GM12878 (cell line): ENCODE results near the gene ADAM10. TPM values are rescaled to one million over a fixed set of nuclear protein-coding genes. Genes with fewer than 3 reads are reported as not detected.

ENCODE experiments used
- ATAC-seq: fragments of 200-7000 bp; cut with Tn5 transposase; 3 replicates; pipeline ENCODE4 v1.9.1; 2020; ENCODE audit warnings: mild to moderate bottlenecking, moderate library complexity
- BruUV-seq: library from RNA; stranded (reverse); fragments of 400-500 nt; replicated peaks from 2 replicates; lab custom pipeline; 2021; lab: Mats Ljungman, UMichigan
- CTCF ChIA-PET: fragments of 300-600 bp; sonication (Branson Sonifier 250); formaldehyde crosslinking; extraction: SDS; loops from one replicate; lab custom pipeline; 2021; ENCODE audit warnings: inconsistent platforms; lab: Yijun Ruan, JAX
- POLR2A ChIA-PET: fragments of 350-600 bp; formaldehyde crosslinking; extraction: SDS; loops from one replicate; lab custom pipeline; 2021; ENCODE audit warnings: inconsistent platforms; lab: Charles Lee
- RAD21 ChIA-PET: fragments of 300-600 bp; sonication (Branson Sonifier 250); formaldehyde crosslinking; loops from one replicate; lab custom pipeline; 2023; ENCODE audit warnings: antibody characterized with exemption; ENCODE audit not compliant: unreplicated experiment; lab: Charles Lee
- SMC1A ChIA-PET: fragments of 300-600 bp; sonication (Branson Sonifier 250); formaldehyde crosslinking; loops from one replicate; lab custom pipeline; 2023; ENCODE audit not compliant: unreplicated experiment, uncharacterized antibody; lab: Charles Lee
- DNase-seq: peaks from one replicate; pipeline ENCODE4 v3.0.0-alpha.2; 2011; ENCODE audit warnings: low read depth, low spot score
- FAIRE-seq: peaks from 3 replicates; lab custom pipeline; 2011; peaks lifted over from hg19 to GRCh38; lab: Jason Lieb, UNC
- H2AFZ ChIP-seq: 2 replicates; pipeline ENCODE4 v1.6.0; 2011; ENCODE audit warnings: low read depth, low read length, control low read depth; ENCODE audit not compliant: control insufficient read depth
- H3K27ac ChIP-seq: 2 replicates; pipeline ENCODE4 v1.5.1; 2011; ENCODE audit warnings: control low read depth; ENCODE audit not compliant: control insufficient read depth, insufficient read depth
- H3K27me3 ChIP-seq, 2 experiments: replicated peaks in 1 of 2; 2 replicates each; pipeline versions ENCODE4 v1.6.0 to v1.6.1; 2011; ENCODE audit warnings: low read length in 1 of 2; ENCODE audit not compliant: control insufficient read depth in 2 of 2, insufficient read depth in 2 of 2
- H3K36me3 ChIP-seq, 2 experiments: 2 replicates each; pipeline ENCODE4 v1.5.1; 2011; ENCODE audit warnings: low read length in 1 of 2; ENCODE audit not compliant: control insufficient read depth in 2 of 2, insufficient read depth in 2 of 2
- H3K4me1 ChIP-seq: 2 replicates; pipeline ENCODE4 v1.6.1; 2011; ENCODE audit warnings: mild to moderate bottlenecking, low read length, moderate library complexity, mixed read lengths; ENCODE audit not compliant: control insufficient read depth, insufficient read depth
- H3K4me2 ChIP-seq: 2 replicates; pipeline ENCODE4 v1.6.0; 2011; ENCODE audit warnings: control low read depth; ENCODE audit not compliant: control insufficient read depth, insufficient read depth
- H3K4me3 ChIP-seq: fragments of 200-600 bp; sonication (generic); 2 replicates; pipeline ENCODE4 v1.5.1; 2016
- H3K79me2 ChIP-seq: 2 replicates; pipeline ENCODE4 v1.6.0; 2011; ENCODE audit warnings: low read length; ENCODE audit not compliant: control insufficient read depth, insufficient read depth
- H3K9ac ChIP-seq: 2 replicates; pipeline ENCODE4 v1.8.0; 2011; ENCODE audit warnings: low read length, control low read depth, mixed read lengths; ENCODE audit not compliant: control insufficient read depth, insufficient read depth
- H3K9me3 ChIP-seq: replicated peaks from 3 replicates; pipeline ENCODE4 v1.5.1; 2011; ENCODE audit warnings: mild to moderate bottlenecking, low read length; ENCODE audit not compliant: control insufficient read depth, insufficient read depth
- H4K20me1 ChIP-seq: 2 replicates; pipeline ENCODE4 v1.6.0; 2011; ENCODE audit not compliant: control insufficient read depth, insufficient read depth
- BRCA1 ChIP-seq: IDR thresholded peaks from 2 replicates; pipeline ENCODE4 v1.6.1; 2011; ENCODE audit warnings: low read depth, low read length, improper control_type of control experiment
- CEBPB ChIP-seq, 2 experiments: fragments of 150-350 bp in 1 of 2; IDR thresholded peaks; 2 replicates each; pipeline ENCODE4 v1.6.1; 2012 to 2014; ENCODE audit warnings: low read depth in 2 of 2, low read length in 2 of 2, borderline replicate concordance in 1 of 2, inconsistent platforms in 1 of 2
- CHD2 ChIP-seq: IDR thresholded peaks from 2 replicates; pipeline ENCODE4 v1.6.1; 2011; ENCODE audit warnings: low read depth, low read length, improper control_type of control experiment, borderline replicate concordance
- GABPA ChIP-seq: IDR thresholded peaks from 2 replicates; pipeline ENCODE4 v1.6.1; 2014; ENCODE audit warnings: antibody characterized with exemption, low read depth, mild to moderate bottlenecking, inconsistent platforms
- SMAD5 ChIP-seq: IDR thresholded peaks from 2 replicates; pipeline ENCODE4 v1.6.1; 2016; ENCODE audit warnings: antibody characterized with exemption, low read depth
- SMC3 ChIP-seq: IDR thresholded peaks from 2 replicates; pipeline ENCODE4 v1.6.1; 2011; ENCODE audit warnings: low read length, improper control_type of control experiment, borderline replicate concordance
- STAT1 ChIP-seq: fragments of 450-650 bp; conservative IDR thresholded peaks from 2 replicates; pipeline ENCODE4 v1.6.1; 2014; ENCODE audit warnings: antibody characterized with exemption, mild to moderate bottlenecking
- YBX1 ChIP-seq: fragments of 450-650 bp; IDR thresholded peaks from 2 replicates; pipeline ENCODE4 v1.6.1; 2016; ENCODE audit warnings: antibody characterized with exemption
- WGBS: methylation state at CpG from one replicate; pipeline ENCODE4 v1.1.6; 2016; ENCODE audit warnings: low lambda C conversion rate; ENCODE audit not compliant: insufficient replicate concordance, insufficient coverage; ENCODE audit errors: missing lambda C conversion rate; 5-methylcytosine and 5-hydroxymethylcytosine counted together
- in situ Hi-C: fragments of 300-500 bp; cut with MboI; formaldehyde crosslinking; loops from 9 replicates; pipeline ENCODE4 v1.14.3; 2018; ENCODE audit warnings: mixed read lengths
- intact Hi-C: fragments of 100-400 bp; cut with micrococcal nuclease; formaldehyde crosslinking; loops from one replicate; pipeline ENCODE4 v1.14.2; 2022; ENCODE audit not compliant: unreplicated experiment
- polyA plus RNA-seq, 11 experiments: library from polyadenylated mRNA; depleted of rRNA in 4 of 11; unstranded in 6 of 11; stranded (reverse) in 5 of 11; fragments of >200 nt; fragmentation: Nextera tagmentation in 4 of 11; fragmentation: Illumina TruSeq in 1 of 11; extraction: Ambion mirVana in 4 of 11; extraction: Trizol in 1 of 11; gene quantifications; 1 replicate in 1 of 11; 2 replicates in 10 of 11; pipeline versions ENCODE4 v1.2.1 to v1.2.3, GENCODE V29; 2011 to 2016; ENCODE audit warnings: inconsistent platforms in 2 of 11, missing spikeins in 2 of 11, low read depth in 1 of 11
- total RNA-seq, 4 experiments: library from RNA; depleted of rRNA in 3 of 4; stranded (reverse); fragments of >200 nt in 3 of 4; fragmentation: Illumina TruSeq in 1 of 4; extraction: Trizol in 1 of 4; gene quantifications; 2 replicates each; pipeline versions ENCODE4 v1.2.1 to v1.2.3, GENCODE V29; 2013 to 2021

ADAM10 gene
- total and polyA plus RNA-seq, 10 of the 15 experiments (the other 5 are each of a cell fraction or from before 2014, with no cell fraction given) = 10.0 to 88.9 (median 51.7) TPM

GRCh38 chr15:58552505-58553364, 196.8 kb downstream of the ADAM10 start:
- no peak for TF ChIP-seq YBX1
- TF ChIP-seq BRCA1 = no peak
- no peak for TF ChIP-seq CEBPB (IDR thresholded peaks at IDR 0.05; ENCODE audit: borderline replicate concordance in 1 of 2, low read depth in 2 of 2, low read length in 2 of 2)
- no peak for TF ChIP-seq STAT1
- no peak for TF ChIP-seq SMAD5
- no peak for TF ChIP-seq SMC3
- TF ChIP-seq CHD2 = no peak
- TF ChIP-seq GABPA = no peak
- no peak overlapping the region for H3K4me3 ChIP-seq
- POLR2A ChIA-PET = no interaction called here
- no peaks in the 10 kb centered on the region for H4K20me1 ChIP-seq
- no peaks in the 10 kb centered on the region for H3K27me3 ChIP-seq
- H3K9ac ChIP-seq = no peak overlapping the region
- no peaks in the 10 kb centered on the region for H3K36me3 ChIP-seq
- ATAC-seq (no peak), FAIRE-seq (no peak), DNase-seq (no peak)
- intact Hi-C loops = no loop called here
- H3K9me3 ChIP-seq = no peaks in the 10 kb centered on the region
- RAD21 ChIA-PET = interaction anchor here (0.5 kb wide), 1 partner anchor 349 kb away, joined by 3 read pairs; no protein-coding TSS in a partner anchor
- H2AFZ ChIP-seq = no peak overlapping the region
- CTCF ChIA-PET = no interaction called here
- BruUV-seq = no TSS peak
- no peak overlapping the region for H3K4me2 ChIP-seq
- H3K4me1 ChIP-seq = peaks cover 23% of the 10 kb centered on the region
- SMC1A ChIA-PET = no interaction called here
- 68% methylated on average over 21 of the region's 24 CpGs for WGBS
- no peaks in the 10 kb centered on the region for H3K79me2 ChIP-seq
- in situ Hi-C loops = no loop called here
- no peak overlapping the region for H3K27ac ChIP-seq
